Panc1 (cell line): ENCODE measurements around the gene HIPK2. TPM values are rescaled to one million over a fixed set of nuclear protein-coding genes. Genes with fewer than 3 reads are reported as not detected.

Experiments used
- ATAC-seq: fragments of 200-7000 bp; cut with Tn5 transposase; 2 replicates; pipeline ENCODE4 v1.9.1; 2020; ENCODE audit warnings: mild to moderate bottlenecking, moderate library complexity
- BruUV-seq: library from RNA; stranded (reverse); fragments of 400-500 nt; replicated peaks from 2 replicates; lab custom pipeline; 2021; lab: Mats Ljungman, UMichigan
- CTCF ChIA-PET: fragments of 300-600 bp; sonication (Branson Sonifier 250); formaldehyde crosslinking; loops from one replicate; lab custom pipeline; 2022; ENCODE audit warnings: antibody characterized with exemption; lab: Charles Lee
- POLR2A ChIA-PET: fragments of 300-600 bp; sonication (Branson Sonifier 250); formaldehyde crosslinking; loops from one replicate; lab custom pipeline; 2022; ENCODE audit warnings: antibody characterized with exemption; lab: Charles Lee
- DNase-seq: peaks from one replicate; pipeline ENCODE4 v3.0.0-alpha.2; 2010; ENCODE audit warnings: low read depth, low spot score
- H3K27ac ChIP-seq: 2 replicates; pipeline ENCODE4 v1.5.1; 2011; ENCODE audit warnings: mild to moderate bottlenecking, low read length, inconsistent platforms
- H3K27me3 ChIP-seq: fragments of 200-500 bp; sonication (Bioruptor generic); 2 replicates; pipeline ENCODE4 v1.6.0; 2014; ENCODE audit warnings: low read length, inconsistent platforms; ENCODE audit not compliant: control insufficient read depth, insufficient read depth
- H3K36me3 ChIP-seq: fragments of 200-500 bp; sonication (Bioruptor generic); 2 replicates; pipeline ENCODE4 v1.5.1; 2014; ENCODE audit warnings: inconsistent platforms, mild to moderate bottlenecking, low read length, moderate library complexity; ENCODE audit not compliant: control insufficient read depth, insufficient read depth
- H3K4me1 ChIP-seq: 2 replicates; pipeline ENCODE4 v1.5.1; 2011; ENCODE audit warnings: inconsistent platforms, mild to moderate bottlenecking, low read length, moderate library complexity; ENCODE audit not compliant: control insufficient read depth, insufficient read depth
- H3K4me3 ChIP-seq, 2 experiments: 2 replicates each; pipeline ENCODE4 v1.5.1; 2011 to 2012; ENCODE audit warnings: low read depth in 2 of 2, low read length in 2 of 2, mild to moderate bottlenecking in 2 of 2, inconsistent platforms in 1 of 2, moderate library complexity in 1 of 2
- H3K9me3 ChIP-seq: fragments of 200-500 bp; sonication (Bioruptor generic); 2 replicates; pipeline ENCODE4 v1.5.1; 2014; ENCODE audit warnings: low read depth, mild to moderate bottlenecking, inconsistent platforms, low read length, moderate library complexity; ENCODE audit not compliant: control insufficient read depth, insufficient read depth
- CTCF ChIP-seq: fragments of 450-650 bp; IDR thresholded peaks from 2 replicates; pipeline ENCODE4 v1.5.1; 2017; ENCODE audit warnings: mild to moderate bottlenecking
- POLR2AphosphoS5 ChIP-seq: IDR thresholded peaks from 2 replicates; pipeline ENCODE4 v1.6.1; 2012; ENCODE audit warnings: mild to moderate bottlenecking, low read depth, low read length, moderate library complexity
- REST ChIP-seq, 2 experiments: IDR thresholded peaks; 2 replicates each; pipeline ENCODE4 v1.6.1; 2011 to 2012; ENCODE audit warnings: low read depth in 2 of 2, control low read depth in 1 of 2, low read length in 1 of 2, mild to moderate bottlenecking in 1 of 2, moderate library complexity in 1 of 2; ENCODE audit not compliant: insufficient read depth in 1 of 2
- SIN3A ChIP-seq: IDR thresholded peaks from 2 replicates; pipeline ENCODE4 v1.6.1; 2012; ENCODE audit warnings: low read depth, mild to moderate bottlenecking, low read length, moderate library complexity, borderline replicate concordance; ENCODE audit not compliant: insufficient read depth
- TCF7L2 ChIP-seq: IDR thresholded peaks from 2 replicates; pipeline ENCODE4 v1.6.1; 2011; ENCODE audit warnings: mild to moderate bottlenecking, low read depth, low read length, inconsistent platforms
- in situ Hi-C: cut with HindIII; loops from 2 replicates; pipeline ENCODE4 v1.10.0; 2016; ENCODE audit warnings: low sequenced_read_pairs, low pct_unique_long_range_greater_than_20kb
- intact Hi-C: fragments of 100-400 bp; cut with micrococcal nuclease; formaldehyde crosslinking; loops from one replicate; pipeline ENCODE4 v1.10.0; 2022; ENCODE audit not compliant: unreplicated experiment
- total RNA-seq: library from RNA; stranded (reverse); gene quantifications from one replicate; pipeline ENCODE4 v1.2.1, GENCODE V29; 2021; ENCODE audit not compliant: unreplicated experiment

Gene HIPK2
- total RNA-seq, 1 experiment from 2014 or later, result 34.1 TPM

GRCh38 chr7:139575338-139575680, 202.5 kb downstream of the HIPK2 start:
- TF ChIP-seq TCF7L2 (no peak), CTCF (no peak), REST (IDR thresholded peaks at IDR 0.05; ENCODE audit: insufficient read depth in 1 of 2, low read depth in 2 of 2, low read length in 1 of 2) (no peak), SIN3A (no peak), POLR2AphosphoS5 (no peak)
- Histone ChIP-seq H3K27me3 (no peaks in the 10 kb centered on the region), H3K9me3 (no peaks in the 10 kb centered on the region), H3K4me3 (no peak overlapping the region), H3K4me1 (no peaks in the 10 kb centered on the region), H3K27ac (no peak overlapping the region), H3K36me3 (no peaks in the 10 kb centered on the region)
- ChIA-PET POLR2A (no interaction called here), CTCF (no interaction called here)
- DNase-seq (no peak), ATAC-seq (no peak)
- intact Hi-C loops, result no loop called here
- in situ Hi-C loops, result no loop called here
- BruUV-seq, result no TSS peak

- ATAC-seq, result no peak
- H3K27me3 ChIP-seq, result no peaks in the 10 kb centered on the region
- BruUV-seq, result no TSS peak
- TF ChIP-seq POLR2AphosphoS5 (no peak), REST (IDR thresholded peaks at IDR 0.05; ENCODE audit: insufficient read depth in 1 of 2, low read depth in 2 of 2, low read length in 1 of 2) (no peak), SIN3A (no peak), TCF7L2 (no peak), CTCF (no peak)
- no peak for DNase-seq
- intact Hi-C loops, result no loop called here
- ChIA-PET CTCF (no interaction called here), POLR2A (no interaction called here)
- no peaks in the 10 kb centered on the region for H3K4me1 ChIP-seq
- no peak overlapping the region for H3K27ac ChIP-seq
- no peaks in the 10 kb centered on the region for H3K36me3 ChIP-seq
- no peaks in the 10 kb centered on the region for H3K9me3 ChIP-seq
- H3K4me3 ChIP-seq, result no peak overlapping the region
- in situ Hi-C loops, result no loop called here
These were observed 203.0 kb downstream of the HIPK2 start for GRCh38 chr7:139574618-139575337.
